WI38 (cell line): ENCODE measurements around the gene CDYL2.

Experiments
- H3K4me3 ChIP-seq: 2 replicates; pipeline ENCODE4 v1.5.1; 2011; ENCODE audit warnings: low read depth, mild to moderate bottlenecking, control low read depth, low read length
- CTCF ChIP-seq: IDR thresholded peaks from 2 replicates; pipeline ENCODE4 v1.5.1; 2012; ENCODE audit warnings: low read depth, mild to moderate bottlenecking, control low read depth, low read length

CDYL2 gene

DNA sequence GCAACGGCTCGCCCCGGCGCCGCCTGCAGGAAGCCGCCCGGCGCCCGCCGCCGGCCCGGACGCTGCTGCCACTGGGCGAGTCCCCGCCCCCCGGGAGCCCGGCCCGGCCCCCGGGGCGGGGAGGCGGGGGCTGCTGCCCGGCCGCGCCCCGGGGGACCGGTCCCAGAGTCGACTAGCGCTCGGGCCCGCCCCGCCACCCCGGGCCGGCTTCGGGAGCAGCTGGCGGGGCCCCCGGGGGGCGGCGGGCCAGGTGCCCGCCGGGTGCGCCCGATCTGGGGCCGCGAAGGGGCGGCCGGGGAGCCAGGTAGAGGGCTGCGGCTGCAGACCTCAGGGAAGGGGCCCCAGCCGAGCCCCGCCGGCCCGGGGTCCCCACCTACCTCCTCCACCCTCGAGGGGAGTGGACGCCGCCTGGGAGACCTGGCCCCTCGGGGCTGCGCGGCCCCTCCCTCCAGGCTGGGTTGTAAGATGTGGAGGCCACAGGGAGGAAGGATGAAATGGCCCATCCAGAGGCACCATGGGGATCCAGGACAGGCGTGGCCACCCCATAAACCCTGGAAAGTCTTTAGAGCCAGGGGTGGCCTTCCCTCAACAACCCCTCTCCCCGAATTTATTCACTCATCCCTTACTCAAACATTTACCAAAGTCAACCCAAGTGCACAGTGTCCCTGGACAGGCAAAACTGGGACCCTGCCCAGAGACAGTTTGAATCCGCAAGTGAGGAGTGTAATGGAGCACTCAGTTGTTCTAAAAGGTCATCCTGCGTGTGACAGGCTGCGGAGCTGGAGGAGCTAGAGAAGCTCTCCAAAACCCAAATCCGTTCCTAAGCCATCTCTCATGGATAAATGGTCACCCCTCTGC, at the start of gene CDYL2:
TSS of gene CDYL2 (minus strand) at position 73 of the 858 bp plus-strand sequence. CDS start 425 bp downstream, outside the sequence.
- peak within 1 kb of the TSS; percentile 64 for H3K4me3 ChIP-seq
- no peak for TF ChIP-seq CTCF

DNA sequence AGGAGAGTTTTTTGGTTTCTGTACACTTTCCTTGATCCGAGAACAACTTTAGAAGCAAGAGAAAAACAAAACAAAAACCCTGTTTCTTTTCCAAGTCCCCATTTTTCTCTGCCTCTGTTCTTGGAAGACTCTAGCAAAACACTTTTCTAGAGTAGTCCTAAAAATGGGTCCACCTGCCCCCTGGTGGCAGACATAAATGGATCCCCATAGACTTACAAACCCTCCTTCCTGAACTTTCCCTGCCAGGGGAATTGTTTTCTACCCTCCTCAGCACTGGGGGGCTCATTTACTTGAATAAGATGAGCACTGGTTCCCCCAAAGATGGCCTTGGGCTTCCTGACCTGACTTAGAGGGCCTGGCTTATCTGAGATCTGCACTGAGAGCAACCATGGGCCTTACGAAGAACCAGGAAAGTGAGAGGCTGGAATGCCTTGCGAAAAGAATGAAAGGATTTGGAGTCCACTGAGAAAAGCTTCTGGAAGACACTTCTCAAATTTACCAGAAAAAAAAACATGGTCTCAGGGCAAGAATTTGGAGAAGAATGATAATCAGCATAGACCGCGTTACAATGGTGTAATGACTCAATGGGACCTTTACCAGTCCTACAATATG, 48.0 kb upstream of the CDYL2 start:
- no peak overlapping the region for H3K4me3 ChIP-seq
- TF ChIP-seq CTCF, result peak; percentile 36; the same call in 1 of the 2 replicates

GRCh38 chr16:80851831-80852230, 47.4 kb upstream of the CDYL2 start:
- no peak for TF ChIP-seq CTCF
- no peak overlapping the region for H3K4me3 ChIP-seq

- no peak for TF ChIP-seq CTCF
Measured at GRCh38 chr16:80850757-80851156, 46.4 kb upstream of the CDYL2 start.

DNA sequence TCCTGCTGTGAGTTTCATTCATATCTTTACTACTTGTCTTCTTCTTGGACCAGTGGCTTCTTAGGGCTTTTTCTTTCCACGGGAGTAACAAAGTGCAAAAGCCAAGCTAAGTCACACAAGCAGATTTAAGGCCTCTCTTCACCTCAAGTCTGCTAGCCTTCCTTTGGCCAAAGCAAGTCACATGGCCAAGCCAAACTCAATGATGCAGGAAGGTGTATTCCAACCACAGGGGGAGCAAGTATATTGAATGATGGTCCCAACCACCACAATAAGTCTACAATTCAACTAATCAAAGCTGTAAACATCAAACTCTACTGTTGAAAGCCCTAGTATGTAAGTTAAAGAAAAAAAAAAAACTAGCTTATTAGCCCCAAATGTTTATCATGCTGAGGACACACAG, 44.5 kb upstream of the CDYL2 start:
- no peak for TF ChIP-seq CTCF
- H3K4me3 ChIP-seq, result no peak overlapping the region

More at GRCh38 chr16:80850757-80851156, 46.4 kb upstream of the CDYL2 start:
- no peak overlapping the region for H3K4me3 ChIP-seq

DNA sequence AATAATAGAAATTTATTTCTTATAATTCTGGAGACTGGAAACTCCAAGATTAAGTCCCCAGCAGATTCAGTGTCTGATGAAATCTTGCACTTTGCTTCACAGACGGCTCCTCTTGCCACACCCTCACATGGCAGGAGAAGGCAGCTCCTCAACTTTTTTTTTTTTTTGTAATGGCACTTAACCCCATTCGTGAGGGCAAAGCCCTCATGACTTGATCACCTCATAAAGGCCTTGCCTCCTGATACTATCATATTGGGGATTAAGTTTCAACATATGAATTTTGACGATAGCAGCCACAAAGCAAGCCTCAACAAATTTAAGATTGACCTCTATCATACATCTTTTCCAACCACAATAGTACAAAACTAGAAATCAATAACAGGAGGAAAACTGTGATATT, 42.3 kb upstream of the CDYL2 start:
- no peak for TF ChIP-seq CTCF
- H3K4me3 ChIP-seq, result no peak overlapping the region

GRCh38 chr16:80846275-80846674, 41.9 kb upstream of the CDYL2 start:
- no peak overlapping the region for H3K4me3 ChIP-seq
- TF ChIP-seq CTCF, result no peak
